Fibroblast of lung (primary cell): ENCODE data around the gene EIF4A3.

Source experiments
- CTCF ChIP-seq, 2 donors: IDR thresholded peaks in 1 of 2; conservative IDR thresholded peaks in 1 of 2; 1 replicate in 1 of 2; 2 replicates in 1 of 2; pipeline ENCODE4 v1.5.1; 2011 to 2012; ENCODE audit warnings: low read length in 2 of 2, control low read depth in 1 of 2, inconsistent platforms in 1 of 2, low read depth in 1 of 2, mild to moderate bottlenecking in 1 of 2
- EZH2 ChIP-seq: IDR thresholded peaks from 2 replicates; pipeline ENCODE4 v1.5.1; 2012; ENCODE audit warnings: low read length, control low read depth, mild to moderate bottlenecking; ENCODE audit errors: missing control alignments

DNA sequence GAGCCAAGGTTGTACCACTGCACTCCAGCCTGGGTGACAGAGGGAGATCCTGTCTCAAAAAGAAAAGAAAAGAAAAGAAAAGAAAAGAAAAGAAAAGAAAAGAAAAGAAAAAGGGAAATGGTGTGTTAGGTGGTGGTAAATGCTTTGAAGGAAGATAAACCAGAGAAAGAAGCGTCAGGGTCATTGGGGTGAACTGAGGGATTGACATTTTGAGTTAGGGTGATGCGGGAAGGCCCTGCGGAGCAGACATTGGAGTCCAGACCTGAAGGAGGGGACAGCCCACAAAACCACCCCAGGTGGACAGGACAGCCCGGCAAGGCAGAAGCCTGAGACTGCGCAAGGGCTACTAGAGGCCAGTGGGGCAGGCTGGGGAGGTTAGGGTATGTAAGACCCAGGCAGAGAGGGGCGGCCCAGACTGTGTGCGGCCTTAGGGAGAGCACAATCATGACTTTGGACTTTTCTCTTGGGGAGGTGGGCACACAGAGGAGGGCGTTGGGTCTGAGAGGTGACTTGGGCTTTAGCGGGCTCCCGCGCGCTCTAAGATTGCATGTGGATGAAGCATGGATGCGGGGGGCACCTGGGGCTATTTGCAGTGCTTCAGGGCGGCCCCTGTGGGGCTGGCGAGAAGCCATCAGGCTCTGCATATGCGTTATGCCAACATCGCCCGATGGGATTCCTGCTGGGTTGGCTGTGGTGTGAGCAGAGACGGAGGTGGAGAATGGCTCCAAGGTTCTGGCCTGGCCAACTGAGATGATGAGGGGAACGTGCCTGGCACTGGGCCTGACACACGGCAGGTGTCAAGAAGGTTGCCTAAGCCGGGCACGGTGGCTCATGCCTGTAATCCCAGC, 48.9 kb downstream of the EIF4A3 start:
- TF ChIP-seq EZH2 (no peak), CTCF (conservative IDR thresholded peaks at IDR 0.05 in 1 of 2, IDR thresholded peaks at IDR 0.05 in 1 of 2; ENCODE audit: low read depth in 1 of 2, low read length in 2 of 2) (no peak)
